MCF 10A (cell line): Measurements from ENCODE around the gene EPHA8. TPM values are rescaled to one million over a fixed set of nuclear protein-coding genes. Genes with fewer than 3 reads are reported as not detected.

Source experiments
- BruUV-seq: library from RNA; stranded (reverse); fragments of 400-500 nt; replicated peaks from 2 replicates; lab custom pipeline; 2021; lab: Mats Ljungman, UMichigan
- CTCF ChIA-PET: fragments of 300-600 bp; sonication (Branson Sonifier 250); formaldehyde crosslinking; extraction: SDS; loops from one replicate; lab custom pipeline; 2021; ENCODE audit warnings: antibody characterized with exemption, inconsistent platforms; lab: Yijun Ruan, JAX
- POLR2A ChIA-PET: fragments of 300-600, 350-650 bp; sonication (Branson Sonifier 250); formaldehyde crosslinking; extraction: SDS; loops from one replicate; lab custom pipeline; 2020; ENCODE audit warnings: antibody characterized with exemption, inconsistent platforms; lab: Yijun Ruan, JAX
- DNase-seq: peaks from one replicate; pipeline ENCODE4 v3.0.0-alpha.2; 2018; ENCODE audit not compliant: unreplicated experiment
- H3K27ac Mint-ChIP-seq: one replicate; pipeline ENCODE4 v1.8.0; 2022; ENCODE audit warnings: mild to moderate bottlenecking, low read depth, mixed read lengths; ENCODE audit not compliant: unreplicated experiment
- H3K27me3 Mint-ChIP-seq: one replicate; pipeline ENCODE4 v1.8.0; 2022; ENCODE audit warnings: mixed read lengths; ENCODE audit not compliant: insufficient read depth, unreplicated experiment
- H3K36me3 Mint-ChIP-seq: one replicate; pipeline ENCODE4 v1.8.0; 2022; ENCODE audit warnings: mild to moderate bottlenecking, moderate library complexity, mixed read lengths; ENCODE audit not compliant: insufficient read depth, unreplicated experiment
- H3K4me1 Mint-ChIP-seq: one replicate; pipeline ENCODE4 v1.8.0; 2022; ENCODE audit warnings: mixed read lengths; ENCODE audit not compliant: insufficient read depth, unreplicated experiment
- H3K4me3 Mint-ChIP-seq: one replicate; pipeline ENCODE4 v1.8.0; 2022; ENCODE audit warnings: mild to moderate bottlenecking, moderate library complexity, mixed read lengths; ENCODE audit not compliant: unreplicated experiment
- H3K9me3 Mint-ChIP-seq: one replicate; pipeline ENCODE4 v1.8.0; 2022; ENCODE audit warnings: mixed read lengths; ENCODE audit not compliant: unreplicated experiment
- intact Hi-C: fragments of 100-400 bp; cut with micrococcal nuclease; formaldehyde crosslinking; loops from 2 replicates; pipeline ENCODE4 v1.14.1; 2022
- total RNA-seq: library from RNA; stranded (reverse); gene quantifications from 2 replicates; pipeline ENCODE4 v1.2.3, GENCODE V29; 2022
- TF ChIP-seq, protein P1 (sequence below): fragments of 200-600 bp; IDR thresholded peaks from one replicate; pipeline ENCODE4 v1.8.0; 2022; ENCODE audit warnings: antibody characterized with exemption, mild to moderate bottlenecking; ENCODE audit not compliant: unreplicated experiment

The EPHA8 gene
- total RNA-seq, 1 experiment from 2014 or later: not detected

DNA sequence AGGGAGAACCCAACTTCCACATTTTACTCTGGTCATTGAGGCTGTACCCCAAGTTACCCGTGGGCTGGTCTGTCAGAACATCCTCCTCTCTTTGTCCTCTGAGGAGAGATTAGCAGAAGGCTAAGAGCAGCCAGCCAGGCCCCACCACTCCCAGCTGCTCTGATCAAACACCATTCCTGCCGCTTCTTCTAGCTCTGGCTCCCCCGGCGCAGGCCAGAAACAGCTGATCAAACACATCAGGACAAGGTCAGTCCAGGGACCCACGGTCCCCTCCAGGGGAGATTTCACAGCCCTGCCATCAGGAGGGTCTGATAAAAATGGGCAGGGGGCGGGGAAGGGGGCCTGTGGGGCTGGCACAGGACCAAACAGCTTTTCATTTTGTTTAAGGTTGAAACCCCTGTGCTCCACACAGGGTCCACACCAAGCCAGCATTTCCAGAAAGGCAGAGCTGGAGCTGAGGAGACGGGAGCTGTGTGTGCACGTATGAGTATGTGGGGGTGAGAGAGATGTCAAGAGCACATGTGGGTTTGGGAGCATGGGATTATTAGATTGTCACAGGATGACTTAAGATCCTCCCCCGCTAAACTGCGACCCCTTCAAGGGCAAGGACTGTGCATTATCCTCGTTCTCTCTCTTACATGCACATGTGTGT is 29.9 kb upstream of the EPHA8 start:
- Mint-ChIP-seq H3K9me3 (no peaks in the 10 kb centered on the region), H3K4me3 (no peak overlapping the region)

DNA sequence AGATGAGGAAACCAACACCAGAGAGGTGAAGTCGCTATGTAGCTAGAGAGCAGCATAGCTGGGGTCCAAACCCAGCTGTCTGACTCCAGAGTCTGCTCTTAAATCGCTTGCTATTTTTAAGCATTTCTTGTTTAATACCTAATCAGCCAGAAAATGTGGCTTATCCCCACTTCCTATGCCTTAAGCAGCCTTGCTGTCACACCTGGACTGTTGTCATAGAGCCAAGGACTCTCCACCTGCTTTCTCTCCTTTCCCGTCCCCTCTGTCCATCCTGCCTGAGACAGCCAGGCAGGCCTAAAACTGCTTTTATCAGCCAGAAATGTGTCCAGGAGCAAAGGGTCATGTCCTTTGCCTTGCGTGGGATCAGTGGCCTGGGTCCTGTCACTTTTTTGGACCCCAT is 28.3 kb upstream of the EPHA8 start:
- BruUV-seq: no TSS peak
- H3K27ac Mint-ChIP-seq: no peak overlapping the region
- TF ChIP-seq, protein P1, sequence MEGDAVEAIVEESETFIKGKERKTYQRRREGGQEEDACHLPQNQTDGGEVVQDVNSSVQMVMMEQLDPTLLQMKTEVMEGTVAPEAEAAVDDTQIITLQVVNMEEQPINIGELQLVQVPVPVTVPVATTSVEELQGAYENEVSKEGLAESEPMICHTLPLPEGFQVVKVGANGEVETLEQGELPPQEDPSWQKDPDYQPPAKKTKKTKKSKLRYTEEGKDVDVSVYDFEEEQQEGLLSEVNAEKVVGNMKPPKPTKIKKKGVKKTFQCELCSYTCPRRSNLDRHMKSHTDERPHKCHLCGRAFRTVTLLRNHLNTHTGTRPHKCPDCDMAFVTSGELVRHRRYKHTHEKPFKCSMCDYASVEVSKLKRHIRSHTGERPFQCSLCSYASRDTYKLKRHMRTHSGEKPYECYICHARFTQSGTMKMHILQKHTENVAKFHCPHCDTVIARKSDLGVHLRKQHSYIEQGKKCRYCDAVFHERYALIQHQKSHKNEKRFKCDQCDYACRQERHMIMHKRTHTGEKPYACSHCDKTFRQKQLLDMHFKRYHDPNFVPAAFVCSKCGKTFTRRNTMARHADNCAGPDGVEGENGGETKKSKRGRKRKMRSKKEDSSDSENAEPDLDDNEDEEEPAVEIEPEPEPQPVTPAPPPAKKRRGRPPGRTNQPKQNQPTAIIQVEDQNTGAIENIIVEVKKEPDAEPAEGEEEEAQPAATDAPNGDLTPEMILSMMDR: no peak
- no peaks in the 10 kb centered on the region for H3K36me3 Mint-ChIP-seq
- H3K4me3 Mint-ChIP-seq: no peak overlapping the region
- CTCF ChIA-PET: interaction anchor here (0.7 kb wide), 1 partner anchor 447 kb away, joined by 3 read pairs; no protein-coding TSS in a partner anchor
- H3K9me3 Mint-ChIP-seq: no peaks in the 10 kb centered on the region
- POLR2A ChIA-PET: no interaction called here
- DNase-seq: no peak
- H3K27me3 Mint-ChIP-seq: no peaks in the 10 kb centered on the region
- intact Hi-C loops: no loop called here
- peaks cover under 1% of the 10 kb centered on the region for H3K4me1 Mint-ChIP-seq

More for the DNA sequence above, 29.9 kb upstream of the EPHA8 start:
- ChIA-PET POLR2A (interaction anchor here (0.6 kb wide), 2 partner anchors 13 to 201 kb away, joined by 4 read pairs; no protein-coding TSS in a partner anchor), CTCF (no interaction called here)
- TF ChIP-seq, protein P1: no peak
- Mint-ChIP-seq H3K36me3 (peaks cover under 1% of the 10 kb centered on the region), H3K4me1 (no peaks in the 10 kb centered on the region), H3K27me3 (no peaks in the 10 kb centered on the region), H3K27ac (no peak overlapping the region)
- BruUV-seq: no TSS peak
- intact Hi-C loops: no loop called here
- no peak for DNase-seq

- Mint-ChIP-seq H3K27me3 (no peaks in the 10 kb centered on the region), H3K36me3 (no peaks in the 10 kb centered on the region), H3K4me3 (no peak overlapping the region), H3K27ac (no peak overlapping the region), H3K4me1 (peaks cover 5% of the 10 kb centered on the region), H3K9me3 (no peaks in the 10 kb centered on the region)
- POLR2A ChIA-PET: no interaction called here
- DNase-seq: no peak
- TF ChIP-seq, protein P1: no peak
- intact Hi-C loops: no loop called here
- CTCF ChIA-PET: no interaction called here
- no TSS peak for BruUV-seq
Measured at GRCh38 chr1:22535399-22535798, 27.9 kb upstream of the EPHA8 start.

DNA sequence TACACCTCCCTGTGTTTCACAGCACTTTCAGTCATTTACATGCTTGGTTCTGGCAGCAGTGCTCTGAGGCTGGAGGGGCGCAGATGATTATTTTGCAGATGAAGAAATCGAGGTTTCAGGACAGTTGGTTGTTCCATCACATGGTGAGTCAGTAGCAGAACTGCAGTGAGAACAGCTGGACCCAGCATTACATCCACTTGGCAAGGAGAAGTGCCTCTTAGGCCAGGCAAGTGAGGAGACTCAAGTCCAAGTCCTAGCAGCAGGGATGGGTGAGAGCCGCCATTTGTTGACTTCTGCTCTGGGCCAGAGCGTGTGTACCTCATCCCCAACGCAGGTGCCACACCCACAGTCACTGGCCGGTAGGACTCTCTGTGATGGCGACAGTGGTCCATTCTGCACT is 26.8 kb upstream of the EPHA8 start:
- Mint-ChIP-seq H3K4me3 (no peak overlapping the region), H3K27me3 (no peaks in the 10 kb centered on the region), H3K36me3 (no peaks in the 10 kb centered on the region), H3K9me3 (no peaks in the 10 kb centered on the region), H3K27ac (no peak overlapping the region), H3K4me1 (peaks cover 9% of the 10 kb centered on the region)
- ChIA-PET POLR2A (no interaction called here), CTCF (interaction anchor here (0.6 kb wide), 1 partner anchor 683 kb away, joined by 4 read pairs; no protein-coding TSS in a partner anchor)
- BruUV-seq: no TSS peak
- no peak for DNase-seq
- intact Hi-C loops: no loop called here
- TF ChIP-seq, protein P1: no peak
